GM12878 (cell line): ENCODE results near the gene INPP4B.

Experiments
- BCL11A ChIP-seq: IDR thresholded peaks from 2 replicates; pipeline ENCODE4 v1.6.1; 2011; ENCODE audit warnings: low read depth, low read length
- CTCF ChIP-seq, 3 experiments: IDR thresholded peaks in 2 of 3; conservative IDR thresholded peaks in 1 of 3; 2 replicates each; pipeline ENCODE4 v1.5.1; 2011; ENCODE audit warnings: low read depth in 3 of 3, low read length in 3 of 3, mild to moderate bottlenecking in 3 of 3, control low read depth in 2 of 3, moderate library complexity in 2 of 3, inconsistent platforms in 1 of 3, mixed read lengths in 1 of 3; ENCODE audit not compliant: control insufficient read depth in 2 of 3, insufficient read depth in 1 of 3; ENCODE audit errors: extremely low read depth in 1 of 3
- EZH2 ChIP-seq: IDR thresholded peaks from 2 replicates; pipeline ENCODE4 v1.6.1; 2012; ENCODE audit warnings: low read depth, mild to moderate bottlenecking, control low read depth, inconsistent platforms, low read length, borderline replicate concordance; ENCODE audit not compliant: control insufficient read depth
- MEF2B ChIP-seq: fragments of 450-650 bp; IDR thresholded peaks from 2 replicates; pipeline ENCODE4 v1.6.1; 2018; ENCODE audit warnings: mild to moderate bottlenecking, moderate library complexity; ENCODE audit not compliant: partially characterized antibody, poor library complexity, severe bottlenecking
- POLR2A ChIP-seq: IDR thresholded peaks from 2 replicates; pipeline ENCODE4 v1.6.1; 2011; ENCODE audit warnings: low read depth, mild to moderate bottlenecking, low read length
- YY1 ChIP-seq: IDR thresholded peaks from 2 replicates; pipeline ENCODE4 v1.6.1; 2011; ENCODE audit warnings: low read depth, mild to moderate bottlenecking, low read length
- ZNF274 ChIP-seq: IDR thresholded peaks from one replicate; pipeline ENCODE4 v1.8.0; 2011; ENCODE audit not compliant: insufficient read length, insufficient read depth
- TF ChIP-seq, protein P1 (sequence below): fragments of 450-650 bp; IDR thresholded peaks from 2 replicates; pipeline ENCODE4 v1.6.1; 2017; ENCODE audit warnings: mild to moderate bottlenecking

GRCh38 chr4:142218726-142219125 lies 627.4 kb downstream of the INPP4B start:
- no peak for TF ChIP-seq YY1
- TF ChIP-seq CTCF (IDR thresholded peaks at IDR 0.05 in 2 of 3, conservative IDR thresholded peaks at IDR 0.05 in 1 of 3; ENCODE audit: control insufficient read depth in 2 of 3, extremely low read depth in 1 of 3, insufficient read depth in 1 of 3, low read depth in 3 of 3, low read length in 3 of 3), result no peak
- TF ChIP-seq POLR2A, result no peak
- TF ChIP-seq, protein P1, sequence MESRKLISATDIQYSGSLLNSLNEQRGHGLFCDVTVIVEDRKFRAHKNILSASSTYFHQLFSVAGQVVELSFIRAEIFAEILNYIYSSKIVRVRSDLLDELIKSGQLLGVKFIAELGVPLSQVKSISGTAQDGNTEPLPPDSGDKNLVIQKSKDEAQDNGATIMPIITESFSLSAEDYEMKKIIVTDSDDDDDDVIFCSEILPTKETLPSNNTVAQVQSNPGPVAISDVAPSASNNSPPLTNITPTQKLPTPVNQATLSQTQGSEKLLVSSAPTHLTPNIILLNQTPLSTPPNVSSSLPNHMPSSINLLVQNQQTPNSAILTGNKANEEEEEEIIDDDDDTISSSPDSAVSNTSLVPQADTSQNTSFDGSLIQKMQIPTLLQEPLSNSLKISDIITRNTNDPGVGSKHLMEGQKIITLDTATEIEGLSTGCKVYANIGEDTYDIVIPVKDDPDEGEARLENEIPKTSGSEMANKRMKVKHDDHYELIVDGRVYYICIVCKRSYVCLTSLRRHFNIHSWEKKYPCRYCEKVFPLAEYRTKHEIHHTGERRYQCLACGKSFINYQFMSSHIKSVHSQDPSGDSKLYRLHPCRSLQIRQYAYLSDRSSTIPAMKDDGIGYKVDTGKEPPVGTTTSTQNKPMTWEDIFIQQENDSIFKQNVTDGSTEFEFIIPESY, result no peak
- no peak for TF ChIP-seq EZH2
- TF ChIP-seq ZNF274, result no peak
- no peak for TF ChIP-seq BCL11A
- no peak for TF ChIP-seq MEF2B
